ENCODE results near the gene DIS3L. TPM values are rescaled to one million over a fixed set of nuclear protein-coding genes. Genes with fewer than 3 reads are reported as not detected.

DIS3L gene
- total RNA-seq, 1 donor = 25.6 TPM

DNA sequence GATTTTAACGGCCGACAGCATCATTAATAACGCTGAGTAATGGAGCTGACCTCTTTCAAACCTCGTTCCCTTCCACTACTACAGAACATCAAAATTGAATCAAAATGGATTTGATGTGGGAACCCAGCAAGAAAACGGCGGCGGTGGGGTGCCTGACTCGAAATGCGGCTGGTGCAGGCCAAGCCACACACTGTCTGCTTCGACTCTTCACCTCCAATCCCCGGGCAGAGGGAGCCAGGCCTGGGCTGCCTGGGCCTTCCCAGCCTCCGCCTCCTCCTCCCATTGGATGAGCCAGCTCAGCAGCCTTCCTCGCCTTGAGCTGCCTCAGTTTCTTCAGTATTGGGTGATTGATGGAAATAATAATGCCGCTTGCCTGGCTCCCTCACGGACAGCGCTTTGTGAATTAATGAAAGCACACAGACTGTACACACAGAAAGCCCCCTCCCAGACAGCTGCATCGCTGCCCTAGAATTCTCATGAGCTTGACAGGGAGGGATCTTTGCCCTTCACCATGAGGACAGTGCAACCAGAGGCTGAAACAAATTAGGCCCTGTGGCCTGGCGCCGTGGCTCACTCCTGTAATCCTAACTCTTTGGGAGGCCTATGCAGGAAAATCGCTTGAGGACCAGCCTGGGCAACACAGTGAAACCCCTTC, 28.4 kb upstream of the DIS3L start:
- DNase-seq (ENCODE audit: low read depth) = no peak
- TF ChIP-seq, protein P1, sequence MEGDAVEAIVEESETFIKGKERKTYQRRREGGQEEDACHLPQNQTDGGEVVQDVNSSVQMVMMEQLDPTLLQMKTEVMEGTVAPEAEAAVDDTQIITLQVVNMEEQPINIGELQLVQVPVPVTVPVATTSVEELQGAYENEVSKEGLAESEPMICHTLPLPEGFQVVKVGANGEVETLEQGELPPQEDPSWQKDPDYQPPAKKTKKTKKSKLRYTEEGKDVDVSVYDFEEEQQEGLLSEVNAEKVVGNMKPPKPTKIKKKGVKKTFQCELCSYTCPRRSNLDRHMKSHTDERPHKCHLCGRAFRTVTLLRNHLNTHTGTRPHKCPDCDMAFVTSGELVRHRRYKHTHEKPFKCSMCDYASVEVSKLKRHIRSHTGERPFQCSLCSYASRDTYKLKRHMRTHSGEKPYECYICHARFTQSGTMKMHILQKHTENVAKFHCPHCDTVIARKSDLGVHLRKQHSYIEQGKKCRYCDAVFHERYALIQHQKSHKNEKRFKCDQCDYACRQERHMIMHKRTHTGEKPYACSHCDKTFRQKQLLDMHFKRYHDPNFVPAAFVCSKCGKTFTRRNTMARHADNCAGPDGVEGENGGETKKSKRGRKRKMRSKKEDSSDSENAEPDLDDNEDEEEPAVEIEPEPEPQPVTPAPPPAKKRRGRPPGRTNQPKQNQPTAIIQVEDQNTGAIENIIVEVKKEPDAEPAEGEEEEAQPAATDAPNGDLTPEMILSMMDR (IDR thresholded peaks at IDR 0.05; ENCODE audit: insufficient read depth, low read length) = no peak

DNA sequence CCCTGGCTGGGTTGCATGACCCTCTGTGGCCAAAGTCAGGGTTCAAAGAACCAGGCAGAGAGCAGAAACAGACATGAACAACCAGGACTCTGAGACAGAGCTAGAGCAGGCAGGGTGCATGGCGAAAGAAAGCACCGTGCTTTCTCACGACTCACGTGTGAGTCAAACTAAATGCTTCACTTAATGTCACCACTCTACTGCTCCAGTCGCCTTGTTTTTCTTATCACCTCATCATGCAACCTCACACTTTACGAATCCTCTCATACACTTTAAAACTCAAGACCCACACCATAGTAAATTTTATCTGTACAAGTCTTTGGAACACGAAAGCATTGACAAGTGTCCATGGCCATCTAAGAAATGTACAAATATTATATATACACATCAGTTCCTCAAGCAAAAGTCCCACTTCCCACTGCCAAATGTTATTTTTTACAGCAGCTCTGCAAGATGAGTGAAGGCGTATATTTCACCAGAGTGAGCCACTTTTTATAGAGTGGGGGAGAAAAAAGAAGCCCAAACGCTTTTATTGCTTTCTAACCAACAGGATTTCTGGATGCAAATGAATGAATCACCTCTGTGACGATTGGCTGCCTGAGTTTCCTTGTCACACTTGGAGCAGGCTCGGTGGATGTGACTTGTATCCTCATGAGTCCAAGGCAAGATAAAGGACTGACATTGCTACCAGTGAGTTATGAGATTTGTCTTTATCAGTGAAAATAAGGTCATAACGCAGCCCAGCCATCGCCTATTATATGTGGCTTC, 23.9 kb upstream of the DIS3L start:
- H3K4me3 ChIP-seq (ENCODE audit: low read depth, low read length) = no peak overlapping the region
- TF ChIP-seq, protein P1 (IDR thresholded peaks at IDR 0.05; ENCODE audit: insufficient read depth, low read length) = no peak
- DNase-seq (ENCODE audit: low read depth) = no peak

More for the DNA sequence above, 28.4 kb upstream of the DIS3L start:
- no peak overlapping the region for H3K4me3 ChIP-seq (ENCODE audit: low read depth, low read length)

DNA sequence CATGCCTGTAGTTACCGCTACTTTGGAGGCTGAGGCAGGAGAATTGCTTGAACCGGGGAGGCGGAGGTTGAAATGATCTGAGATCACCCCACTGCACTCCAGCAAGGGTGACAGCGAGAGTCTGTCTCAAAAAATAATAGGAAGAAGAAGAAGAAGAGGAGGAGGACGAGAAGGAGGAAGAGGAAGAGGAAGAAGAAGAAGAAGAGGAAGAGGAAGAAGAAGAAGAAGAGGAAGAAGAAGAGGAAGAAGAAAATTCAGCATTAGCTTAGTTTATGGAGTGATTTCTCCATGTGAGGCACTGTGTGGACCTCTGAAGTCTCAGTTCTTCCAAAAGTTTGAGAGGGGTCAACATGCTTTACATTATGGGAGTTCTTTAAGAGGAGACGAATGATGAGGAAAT, 22.4 kb upstream of the DIS3L start:
- H3K4me3 ChIP-seq (ENCODE audit: low read depth, low read length) = no peak overlapping the region
- no peak for DNase-seq (ENCODE audit: low read depth)
- TF ChIP-seq, protein P1 (IDR thresholded peaks at IDR 0.05; ENCODE audit: insufficient read depth, low read length) = no peak

DNA sequence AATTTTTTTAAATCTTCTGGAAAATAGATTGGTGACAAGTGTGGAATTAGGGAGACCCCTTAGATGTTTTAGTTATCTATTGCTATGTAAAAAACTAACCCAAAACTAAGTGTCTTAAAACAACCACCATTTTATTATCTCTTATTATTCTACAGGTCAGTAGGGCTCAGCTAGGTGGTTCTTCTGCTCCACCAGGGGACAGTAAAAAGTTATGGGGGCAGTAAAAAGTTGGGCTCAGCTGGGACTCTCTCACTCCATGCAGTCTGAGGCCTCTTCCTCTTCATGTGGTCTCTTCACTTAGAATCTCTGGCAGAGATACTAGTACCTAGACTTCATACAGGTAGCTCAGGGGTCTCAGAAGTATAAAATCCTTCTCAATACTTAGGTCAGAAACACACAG, 18.0 kb upstream of the DIS3L start:
- TF ChIP-seq, protein P1 (IDR thresholded peaks at IDR 0.05; ENCODE audit: insufficient read depth, low read length) = no peak
- no peak overlapping the region for H3K4me3 ChIP-seq (ENCODE audit: low read depth, low read length)
- DNase-seq (ENCODE audit: low read depth) = no peak

DNA sequence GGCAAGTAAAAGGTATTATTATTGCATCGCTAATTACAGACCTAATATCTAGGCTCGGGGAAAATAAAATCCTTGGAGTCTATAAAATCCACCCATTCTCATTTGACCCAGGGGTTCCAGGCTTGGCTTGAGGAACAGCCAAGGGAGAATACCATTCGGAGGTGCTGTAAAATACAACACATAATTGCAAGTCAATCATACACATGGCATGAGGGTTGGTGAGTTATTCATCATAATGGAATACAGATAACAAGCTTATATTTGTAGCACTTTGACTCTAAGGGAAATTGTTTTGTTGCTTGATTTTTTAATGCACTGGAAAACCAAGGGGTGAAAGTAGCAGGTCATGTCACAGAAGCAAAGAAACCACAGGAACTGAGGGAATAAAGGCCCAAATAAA, 16.8 kb upstream of the DIS3L start:
- TF ChIP-seq, protein P1 (IDR thresholded peaks at IDR 0.05; ENCODE audit: insufficient read depth, low read length) = no peak
- no peak for DNase-seq (ENCODE audit: low read depth)
- no peak overlapping the region for H3K4me3 ChIP-seq (ENCODE audit: low read depth, low read length)

DNA sequence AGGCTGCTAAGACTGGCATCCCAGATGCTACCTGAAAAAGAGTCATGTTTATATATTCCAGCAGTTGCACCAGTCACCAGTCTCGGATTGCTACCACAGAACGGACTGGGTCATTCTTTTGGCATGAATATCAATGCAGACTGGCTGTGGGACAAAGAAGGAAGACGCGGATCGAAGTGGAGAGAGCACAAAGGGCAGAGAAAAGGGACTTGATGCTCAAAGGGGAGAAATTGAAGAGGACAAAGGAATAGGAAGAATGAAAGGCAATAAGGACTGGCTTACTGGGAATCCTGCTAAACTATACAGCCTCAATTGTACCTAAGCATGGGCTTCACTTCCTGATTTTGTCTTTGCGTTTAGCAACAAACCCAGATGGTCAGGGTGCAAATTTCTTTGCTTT, 15.3 kb upstream of the DIS3L start:
- TF ChIP-seq, protein P1 (IDR thresholded peaks at IDR 0.05; ENCODE audit: insufficient read depth, low read length) = no peak
- DNase-seq (ENCODE audit: low read depth) = no peak

More for the DNA sequence above, 15.3 kb upstream of the DIS3L start:
- H3K4me3 ChIP-seq (ENCODE audit: low read depth, low read length) = no peak overlapping the region
